ENCODE results near the gene PDE10A. TPM values are rescaled to one million over a fixed set of nuclear protein-coding genes. Genes with fewer than 3 reads are reported as not detected.
A peak's percentile ranks its signal among the peaks of the same experiment; 100 is the strongest.

Gene PDE10A
- total and polyA plus RNA-seq, 2 of the 13 experiments (the other 11 are each of a cell fraction or from before 2014, with no cell fraction given), result not detected

DNA sequence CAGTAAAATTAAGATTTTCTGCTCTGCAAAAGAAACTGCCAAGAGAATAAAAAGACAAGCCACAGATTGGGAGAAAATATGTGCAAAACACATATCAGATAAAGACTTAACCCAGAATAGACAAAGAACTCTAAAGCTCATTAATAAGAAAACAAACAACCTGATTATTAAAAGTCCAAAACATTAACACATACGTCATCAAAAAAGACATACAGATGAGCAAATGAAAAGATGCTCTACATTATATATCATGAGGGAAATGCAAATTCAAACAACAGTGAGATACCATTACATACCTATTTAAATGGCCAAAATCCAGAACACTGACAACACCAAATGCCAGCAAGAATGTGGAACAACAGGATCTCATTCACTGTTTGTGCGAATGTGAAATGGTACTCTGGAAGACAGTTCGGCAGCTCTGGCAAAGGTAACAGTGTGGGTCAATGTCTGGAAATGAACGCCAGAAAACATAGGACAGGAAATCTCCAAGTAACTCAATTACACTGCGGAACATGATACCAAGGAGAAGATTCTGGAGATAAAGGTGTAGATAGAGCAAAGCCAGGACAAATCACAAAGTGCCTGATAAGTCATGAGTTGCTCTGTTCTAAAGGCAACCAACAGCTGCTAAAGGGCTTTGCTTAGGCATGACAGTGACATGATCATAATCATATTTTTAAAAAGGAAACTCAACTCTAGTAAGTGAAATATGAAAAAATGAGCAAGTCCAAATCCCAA, 96.8 kb downstream of the PDE10A start:
- BruUV-seq (replicated peaks), result no TSS peak
- CTCF ChIA-PET (ENCODE audit: low intra/inter-chr PET ratio, low total read pairs), result no interaction called here

More for the DNA sequence above, 96.8 kb downstream of the PDE10A start:
- in situ Hi-C loops (cut with HindIII; ENCODE audit: extremely low pct_ligation_motif_present, low pct_unique_long_range_greater_than_20kb) (no loop called here), intact Hi-C loops (cut with micrococcal nuclease; ENCODE audit: unreplicated experiment) (no loop called here)
- H3K9ac ChIP-seq (ENCODE audit: insufficient read depth, low read depth, low read length), result no peak overlapping the region
- ATAC-seq (no peak), FAIRE-seq (no peak), DNase-seq (ENCODE audit: low spot score) (no peak)
- H2AFZ ChIP-seq (ENCODE audit: low read length), result no peak overlapping the region
- H3K27ac ChIP-seq (ENCODE audit: extremely low read length, insufficient read depth, low read length), result no peak overlapping the region
- no peaks in the 10 kb centered on the region for H3K4me1 ChIP-seq (ENCODE audit: insufficient read depth, low read length)
- no peaks in the 10 kb centered on the region for H3K36me3 ChIP-seq (replicated peaks in 1 of 2; ENCODE audit: control insufficient read depth in 1 of 2, insufficient read depth in 2 of 2, low read length in 2 of 2)
- no peak overlapping the region for H3K4me3 ChIP-seq (replicated peaks in 1 of 3; ENCODE audit: insufficient read depth in 1 of 3, low read depth in 2 of 3, low read length in 3 of 3)
- H4K20me1 ChIP-seq (ENCODE audit: insufficient read depth, low read length), result no peaks in the 10 kb centered on the region
- no peaks in the 10 kb centered on the region for H3K9me3 ChIP-seq (ENCODE audit: low read length)
- no peaks in the 10 kb centered on the region for H3K27me3 ChIP-seq (ENCODE audit: control insufficient read depth in 1 of 2, insufficient read depth in 2 of 2, low read length in 2 of 2)
- POLR2A ChIA-PET, result no interaction called here
- 2% methylated on average over 5 of the region's 5 CpGs for WGBS (ENCODE audit: low lambda C conversion rate)
- TF ChIP-seq, protein P1, sequence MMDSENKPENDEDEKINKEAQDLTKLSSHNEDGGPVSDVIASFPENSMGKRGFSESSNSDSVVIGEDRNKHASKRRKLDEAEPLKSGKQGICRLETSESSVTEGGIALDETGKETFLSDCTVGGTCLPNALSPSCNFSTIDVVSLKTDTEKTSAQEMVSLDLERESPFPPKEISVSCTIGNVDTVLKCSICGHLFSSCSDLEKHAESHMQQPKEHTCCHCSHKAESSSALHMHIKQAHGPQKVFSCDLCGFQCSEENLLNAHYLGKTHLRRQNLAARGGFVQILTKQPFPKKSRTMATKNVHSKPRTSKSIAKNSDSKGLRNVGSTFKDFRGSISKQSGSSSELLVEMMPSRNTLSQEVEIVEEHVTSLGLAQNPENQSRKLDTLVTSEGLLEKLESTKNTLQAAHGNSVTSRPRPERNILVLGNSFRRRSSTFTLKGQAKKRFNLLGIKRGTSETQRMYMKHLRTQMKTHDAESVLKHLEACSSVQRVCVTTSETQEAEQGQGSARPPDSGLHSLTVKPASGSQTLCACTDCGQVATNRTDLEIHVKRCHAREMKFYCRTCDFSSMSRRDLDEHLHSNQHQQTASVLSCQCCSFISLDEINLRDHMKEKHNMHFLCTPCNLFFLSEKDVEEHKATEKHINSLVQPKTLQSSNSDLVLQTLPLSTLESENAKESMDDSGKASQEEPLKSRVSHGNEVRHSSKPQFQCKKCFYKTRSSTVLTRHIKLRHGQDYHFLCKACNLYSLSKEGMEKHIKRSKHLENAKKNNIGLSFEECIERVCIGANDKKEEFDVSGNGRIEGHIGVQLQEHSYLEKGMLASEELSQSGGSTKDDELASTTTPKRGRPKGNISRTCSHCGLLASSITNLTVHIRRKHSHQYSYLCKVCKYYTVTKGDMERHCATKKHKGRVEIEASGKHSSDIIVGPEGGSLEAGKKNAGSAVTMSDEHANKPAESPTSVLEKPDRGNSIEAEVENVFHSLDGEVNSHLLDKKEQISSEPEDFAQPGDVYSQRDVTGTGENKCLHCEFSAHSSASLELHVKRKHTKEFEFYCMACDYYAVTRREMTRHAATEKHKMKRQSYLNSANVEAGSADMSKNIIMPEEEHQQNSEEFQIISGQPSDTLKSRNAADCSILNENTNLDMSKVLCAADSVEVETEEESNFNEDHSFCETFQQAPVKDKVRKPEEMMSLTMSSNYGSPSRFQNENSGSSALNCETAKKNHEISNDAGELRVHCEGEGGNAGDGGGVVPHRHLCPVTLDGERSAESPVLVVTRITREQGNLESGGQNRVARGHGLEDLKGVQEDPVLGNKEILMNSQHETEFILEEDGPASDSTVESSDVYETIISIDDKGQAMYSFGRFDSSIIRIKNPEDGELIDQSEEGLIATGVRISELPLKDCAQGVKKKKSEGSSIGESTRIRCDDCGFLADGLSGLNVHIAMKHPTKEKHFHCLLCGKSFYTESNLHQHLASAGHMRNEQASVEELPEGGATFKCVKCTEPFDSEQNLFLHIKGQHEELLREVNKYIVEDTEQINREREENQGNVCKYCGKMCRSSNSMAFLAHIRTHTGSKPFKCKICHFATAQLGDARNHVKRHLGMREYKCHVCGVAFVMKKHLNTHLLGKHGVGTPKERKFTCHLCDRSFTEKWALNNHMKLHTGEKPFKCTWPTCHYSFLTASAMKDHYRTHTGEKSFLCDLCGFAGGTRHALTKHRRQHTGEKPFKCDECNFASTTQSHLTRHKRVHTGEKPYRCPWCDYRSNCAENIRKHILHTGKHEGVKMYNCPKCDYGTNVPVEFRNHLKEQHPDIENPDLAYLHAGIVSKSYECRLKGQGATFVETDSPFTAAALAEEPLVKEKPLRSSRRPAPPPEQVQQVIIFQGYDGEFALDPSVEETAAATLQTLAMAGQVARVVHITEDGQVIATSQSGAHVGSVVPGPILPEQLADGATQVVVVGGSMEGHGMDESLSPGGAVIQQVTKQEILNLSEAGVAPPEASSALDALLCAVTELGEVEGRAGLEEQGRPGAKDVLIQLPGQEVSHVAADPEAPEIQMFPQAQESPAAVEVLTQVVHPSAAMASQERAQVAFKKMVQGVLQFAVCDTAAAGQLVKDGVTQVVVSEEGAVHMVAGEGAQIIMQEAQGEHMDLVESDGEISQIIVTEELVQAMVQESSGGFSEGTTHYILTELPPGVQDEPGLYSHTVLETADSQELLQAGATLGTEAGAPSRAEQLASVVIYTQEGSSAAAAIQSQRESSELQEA (CRISPR knock-in tag; IDR thresholded peaks at IDR 0.05; ENCODE audit: not compliant biosample characterization), result no peak
- TF ChIP-seq MAFK (conservative IDR thresholded peaks at IDR 0.05 in 1 of 2, IDR thresholded peaks at IDR 0.05 in 1 of 2; ENCODE audit: low read length in 2 of 2), result peak; percentile 58 to 80; a peak in 3 of 4 replicates
- peak; percentile 86 for TF ChIP-seq ATF7 (IDR thresholded peaks at IDR 0.05)
- TF ChIP-seq ATF7 (CRISPR knock-in tag; IDR thresholded peaks at IDR 0.05), result no peak
- TF ChIP-seq U2AF2 (IDR thresholded peaks at IDR 0.05; ENCODE audit: low read depth, low read length), result no peak
- TF ChIP-seq, protein P2, sequence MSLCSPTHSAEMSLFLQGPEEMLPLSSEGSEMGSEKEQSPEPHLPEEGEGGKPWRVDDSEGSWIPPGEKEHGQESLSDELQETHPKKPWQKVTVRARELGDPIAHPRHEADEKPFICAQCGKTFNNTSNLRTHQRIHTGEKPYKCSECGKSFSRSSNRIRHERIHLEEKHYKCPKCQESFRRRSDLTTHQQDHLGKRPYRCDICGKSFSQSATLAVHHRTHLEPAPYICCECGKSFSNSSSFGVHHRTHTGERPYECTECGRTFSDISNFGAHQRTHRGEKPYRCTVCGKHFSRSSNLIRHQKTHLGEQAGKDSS (CRISPR knock-in tag; IDR thresholded peaks at IDR 0.05; ENCODE audit: borderline replicate concordance, low read depth), result no peak
- TF ChIP-seq MAFF (IDR thresholded peaks at IDR 0.05; ENCODE audit: low read depth, low read length), result peak; percentile 73; the same call in 1 of the 2 replicates
- TF ChIP-seq CREB1 (IDR thresholded peaks at IDR 0.05), result peak; percentile 87
- no peak for TF ChIP-seq CREB1 (CRISPR knock-in tag; IDR thresholded peaks at IDR 0.05)
- no peak overlapping the region for H3K4me2 ChIP-seq (ENCODE audit: low read depth, low read length)
- no peaks in the 10 kb centered on the region for H3K79me2 ChIP-seq (ENCODE audit: insufficient read depth, low read length)

Data from HepG2 (cell line).